ENCODE data around the gene TMEM87A. TPM values are rescaled to one million over a fixed set of nuclear protein-coding genes. Genes with fewer than 3 reads are reported as not detected.
A peak's percentile ranks its signal among the peaks of the same experiment; 100 is the strongest.

Gene TMEM87A
- polyA plus RNA-seq, 6 donors from 2014 or later: 37.5 to 66.8 (median 48.7) TPM

GRCh38 chr15:42185801-42186200 lies 87.4 kb downstream of the TMEM87A start:
- Mint-ChIP-seq H3K9me3 (no peaks in the 10 kb centered on the region), H3K27ac (no peak overlapping the region), H3K27me3 (no peaks in the 10 kb centered on the region), H3K36me3 (peaks cover 31 to 64% of the 10 kb centered on the region in 2 donors), H3K4me1 (peaks cover 0 to 11% (median 7%) of the 10 kb centered on the region in 3 donors), H3K4me3 (no peak overlapping the region)
- DNase-seq (no peak), ATAC-seq (ENCODE audit: low read depth in 2 of 2) (no peak)

DNA sequence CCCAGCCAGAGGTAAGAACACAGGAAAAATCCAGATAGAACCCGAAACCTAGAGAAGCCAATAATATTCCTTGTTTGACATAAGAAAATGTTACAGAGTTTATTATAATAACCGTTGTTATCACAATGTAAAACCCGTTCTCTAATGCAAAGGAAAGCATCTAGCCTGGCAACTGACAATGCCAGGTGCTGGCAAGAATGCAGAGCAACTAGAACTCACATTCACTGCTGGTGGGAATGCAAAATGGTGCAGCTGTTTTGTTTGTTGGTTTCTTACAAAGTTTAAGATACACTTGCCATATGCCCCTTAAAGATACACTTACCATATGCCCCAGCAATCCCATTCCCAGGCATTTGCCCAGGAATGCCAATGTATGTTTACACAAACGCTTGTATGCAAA lies 88.5 kb downstream of the TMEM87A start:
- Mint-ChIP-seq H3K36me3 (peaks cover 24 to 59% of the 10 kb centered on the region in 2 donors), H3K9me3 (no peaks in the 10 kb centered on the region), H3K27me3 (no peaks in the 10 kb centered on the region), H3K27ac (peak overlapping the region in 2 of 6 donors; percentile 83 to 91), H3K4me1 (peaks cover 0 to 11% (median 7%) of the 10 kb centered on the region in 3 donors), H3K4me3 (no peak overlapping the region)
- no peak for ATAC-seq (ENCODE audit: low read depth in 2 of 2)
- no peak for DNase-seq

DNA sequence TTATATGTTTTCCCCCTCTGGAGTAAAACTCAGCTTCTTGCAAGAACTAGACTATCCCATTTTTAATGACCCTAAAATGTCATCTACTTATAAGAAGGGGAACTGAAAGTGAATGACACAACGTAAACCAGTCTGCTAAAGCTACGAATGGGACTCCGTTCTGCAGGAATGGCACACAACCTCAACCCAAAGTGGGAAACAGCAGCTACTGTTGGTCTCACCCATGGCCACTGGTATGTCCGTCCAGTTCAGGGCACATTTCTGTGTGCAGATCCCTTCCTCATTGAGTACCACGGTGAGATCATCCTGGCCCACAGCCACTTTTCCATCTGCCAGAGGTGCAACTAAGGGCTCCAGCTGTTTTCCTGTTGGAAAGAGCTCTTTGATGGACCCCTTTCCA lies 88.9 kb downstream of the TMEM87A start:
- Mint-ChIP-seq H3K36me3 (peaks cover 24 to 58% of the 10 kb centered on the region in 2 donors), H3K27me3 (no peaks in the 10 kb centered on the region), H3K9me3 (no peaks in the 10 kb centered on the region), H3K27ac (peak overlapping the region in 2 of 6 donors; percentile 83 to 91), H3K4me1 (peaks cover 0 to 11% (median 7%) of the 10 kb centered on the region in 3 donors), H3K4me3 (no peak overlapping the region)
- ATAC-seq (ENCODE audit: low read depth in 2 of 2): no peak
- peak; percentile 2 for DNase-seq

DNA sequence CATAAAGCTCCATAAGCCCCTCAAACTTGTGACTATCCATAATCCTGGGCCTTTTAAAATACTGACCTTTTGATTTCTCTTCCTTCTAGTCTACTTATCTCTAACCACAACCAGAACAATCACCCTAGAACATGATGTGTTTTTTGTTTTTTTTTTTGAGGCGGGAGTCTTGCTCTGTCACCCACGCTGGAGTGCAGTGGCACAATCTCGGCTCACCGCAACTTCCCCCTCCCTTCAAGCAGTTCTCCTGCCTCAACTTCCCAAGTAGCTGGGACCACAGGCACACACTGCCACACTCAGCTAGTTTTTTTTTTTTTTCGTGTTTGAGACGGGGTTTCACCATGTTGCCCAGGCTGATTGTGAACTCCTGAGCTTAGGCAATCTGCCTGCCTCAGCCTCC lies 90.3 kb downstream of the TMEM87A start:
- H3K27me3 Mint-ChIP-seq: no peaks in the 10 kb centered on the region
- peak overlapping the region in 1 of 6 donors; percentile 47 for H3K27ac Mint-ChIP-seq

DNA sequence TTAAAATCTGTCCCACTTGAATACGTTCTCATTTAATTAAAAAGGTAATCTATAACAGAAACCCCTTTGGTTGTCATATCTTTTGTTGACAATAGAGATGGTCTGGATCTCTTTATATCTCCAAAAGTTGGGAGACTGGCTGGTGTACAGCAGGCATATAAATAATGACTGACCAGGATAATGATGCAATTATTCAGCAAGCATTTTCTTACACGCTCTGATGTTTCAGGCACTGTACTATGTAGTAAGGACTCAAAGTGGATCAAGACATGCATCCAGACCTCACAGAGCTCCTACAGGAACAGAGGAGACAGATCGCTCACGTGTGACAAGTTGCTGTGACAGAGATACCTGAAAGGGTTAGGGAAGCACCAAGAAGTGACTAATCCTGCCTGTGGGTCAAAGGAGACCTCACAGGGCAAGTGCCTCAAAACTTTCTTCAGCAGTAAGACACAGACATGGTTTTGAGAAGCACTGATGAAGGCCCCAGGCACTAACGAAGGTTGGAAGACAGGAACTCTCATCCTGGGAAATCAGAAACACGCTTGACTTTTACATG lies 90.8 kb downstream of the TMEM87A start:
- Mint-ChIP-seq H3K4me1 (peaks cover 0 to 11% (median 7%) of the 10 kb centered on the region in 3 donors), H3K9me3 (no peaks in the 10 kb centered on the region), H3K36me3 (peaks cover 17 to 56% of the 10 kb centered on the region in 2 donors), H3K27me3 (no peaks in the 10 kb centered on the region), H3K27ac (peak overlapping the region in 1 of 6 donors; percentile 54), H3K4me3 (no peak overlapping the region)
- ATAC-seq (ENCODE audit: low read depth in 2 of 2) (no peak), DNase-seq (no peak)

More for the DNA sequence above, 90.3 kb downstream of the TMEM87A start:
- Mint-ChIP-seq H3K4me3 (no peak overlapping the region), H3K36me3 (peaks cover 21 to 57% of the 10 kb centered on the region in 2 donors), H3K9me3 (no peaks in the 10 kb centered on the region), H3K4me1 (peaks cover 0 to 11% (median 7%) of the 10 kb centered on the region in 3 donors)
- no peak for ATAC-seq (ENCODE audit: low read depth in 2 of 2)
- no peak for DNase-seq

DNA sequence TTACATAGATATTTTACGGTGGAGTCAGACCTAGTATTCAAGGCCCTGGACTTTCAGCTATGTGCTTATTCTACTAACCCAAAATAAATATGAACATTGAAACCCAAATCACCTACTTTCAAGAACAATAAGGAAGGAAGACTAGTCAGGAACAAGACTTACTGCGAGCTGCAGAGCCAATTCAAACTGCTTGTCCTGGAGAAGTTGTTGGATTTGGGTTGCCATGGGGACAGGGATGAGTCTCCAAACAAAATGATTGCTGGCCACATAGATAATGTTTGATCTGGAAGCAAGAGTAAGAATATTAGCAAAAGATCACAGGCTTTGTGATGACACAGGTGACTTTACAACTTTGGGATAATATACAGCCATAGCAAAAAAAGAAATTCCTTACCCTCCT lies 95.2 kb downstream of the TMEM87A start:
- DNase-seq (no peak), ATAC-seq (ENCODE audit: low read depth in 2 of 2) (no peak)
- no peaks in the 10 kb centered on the region for H3K27me3 Mint-ChIP-seq
- H3K4me3 Mint-ChIP-seq: no peak overlapping the region
- H3K9me3 Mint-ChIP-seq: no peaks in the 10 kb centered on the region
- no peak overlapping the region for H3K27ac Mint-ChIP-seq
- H3K4me1 Mint-ChIP-seq: no peaks in the 10 kb centered on the region
- peaks cover 31 to 42% of the 10 kb centered on the region in 2 donors for H3K36me3 Mint-ChIP-seq

- Mint-ChIP-seq H3K4me1 (peaks cover 9 to 12% (median 11%) of the 10 kb centered on the region in 3 donors), H3K36me3 (peaks cover 36 to 43% of the 10 kb centered on the region in 2 donors), H3K27ac (peak overlapping the region in 1 of 6 donors; percentile 18), H3K27me3 (no peaks in the 10 kb centered on the region), H3K4me3 (no peak overlapping the region), H3K9me3 (no peaks in the 10 kb centered on the region)
- DNase-seq: no peak
- no peak for ATAC-seq (ENCODE audit: low read depth in 2 of 2)
These were observed 97.6 kb downstream of the TMEM87A start for GRCh38 chr15:42175671-42176070.

DNA sequence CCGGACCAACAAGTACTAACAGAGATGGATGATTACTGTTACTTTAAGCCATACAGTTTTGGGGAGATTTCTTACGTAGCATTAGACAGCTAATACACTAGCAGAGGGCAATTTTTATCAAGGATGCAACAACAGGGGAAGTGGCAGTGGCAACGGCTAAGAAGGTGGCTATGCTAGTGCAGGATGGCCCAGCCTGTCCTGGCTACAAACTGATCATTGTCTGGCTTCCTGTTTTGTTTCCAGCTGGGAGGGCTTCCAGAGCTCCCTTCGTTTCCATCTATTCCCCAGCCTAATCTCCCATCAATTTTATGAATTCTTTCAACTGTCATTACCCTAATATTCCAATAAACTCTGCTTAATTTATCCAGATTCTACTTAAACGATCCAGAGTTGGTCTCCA lies 100.8 kb downstream of the TMEM87A start:
- DNase-seq (no peak), ATAC-seq (ENCODE audit: low read depth in 2 of 2) (no peak)
- peaks cover 9 to 12% (median 11%) of the 10 kb centered on the region in 3 donors for H3K4me1 Mint-ChIP-seq
- no peaks in the 10 kb centered on the region for H3K27me3 Mint-ChIP-seq
- no peak overlapping the region for H3K4me3 Mint-ChIP-seq
- peak overlapping the region in 4 of 6 donors; percentile 39 to 80 (median 63) for H3K27ac Mint-ChIP-seq
- no peaks in the 10 kb centered on the region for H3K9me3 Mint-ChIP-seq
- H3K36me3 Mint-ChIP-seq: peaks cover 26 to 43% of the 10 kb centered on the region in 2 donors

DNA sequence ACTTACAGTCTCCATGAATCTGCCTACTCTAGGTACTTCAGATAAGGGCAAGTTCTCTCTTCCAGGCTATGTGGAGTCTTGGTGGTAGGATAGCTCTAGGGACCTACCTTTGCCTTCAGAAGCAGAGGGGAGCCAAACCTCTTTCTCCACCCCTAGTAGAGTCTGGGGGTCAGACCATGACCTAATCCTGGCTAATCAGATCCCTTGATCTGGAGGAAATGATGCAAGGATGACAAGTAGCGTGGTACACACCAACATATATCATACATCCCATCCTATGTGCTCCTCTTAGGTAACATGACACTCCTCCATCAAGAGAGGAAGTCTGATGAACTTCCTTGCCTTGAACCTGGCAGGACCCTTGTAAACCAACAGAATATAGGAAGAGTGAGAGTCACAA lies 101.4 kb downstream of the TMEM87A start:
- peaks cover 33 to 43% of the 10 kb centered on the region in 2 donors for H3K36me3 Mint-ChIP-seq
- no peaks in the 10 kb centered on the region for H3K9me3 Mint-ChIP-seq
- ATAC-seq (ENCODE audit: low read depth in 2 of 2) (no peak), DNase-seq (no peak)
- peaks cover 9 to 12% (median 11%) of the 10 kb centered on the region in 3 donors for H3K4me1 Mint-ChIP-seq
- no peaks in the 10 kb centered on the region for H3K27me3 Mint-ChIP-seq
- peak overlapping the region in 5 of 6 donors; percentile 39 to 81 (median 76) for H3K27ac Mint-ChIP-seq
- H3K4me3 Mint-ChIP-seq: peak overlapping the region in 1 of 8 donors; percentile 59

- no peak for DNase-seq
- Mint-ChIP-seq H3K36me3 (peaks cover 33 to 48% of the 10 kb centered on the region in 2 donors), H3K27ac (peak overlapping the region in 2 of 6 donors; percentile 39 to 51), H3K27me3 (no peaks in the 10 kb centered on the region), H3K4me3 (peak overlapping the region in 1 of 8 donors; percentile 6), H3K9me3 (no peaks in the 10 kb centered on the region), H3K4me1 (peaks cover 9 to 12% (median 11%) of the 10 kb centered on the region in 3 donors)
- peak; percentile 25 to 30 for ATAC-seq (ENCODE audit: low read depth in 2 of 2)
These were observed 102.1 kb downstream of the TMEM87A start for GRCh38 chr15:42171122-42171521.

- no peak for ATAC-seq (ENCODE audit: low read depth in 2 of 2)
- Mint-ChIP-seq H3K27ac (peak overlapping the region in 1 of 6 donors; percentile 20), H3K36me3 (peaks cover 16 to 28% of the 10 kb centered on the region in 2 donors), H3K4me3 (no peak overlapping the region), H3K9me3 (no peaks in the 10 kb centered on the region), H3K27me3 (no peaks in the 10 kb centered on the region), H3K4me1 (peaks cover 4 to 5% (median 4%) of the 10 kb centered on the region in 3 donors)
- DNase-seq: no peak
These were observed 106.8 kb downstream of the TMEM87A start for GRCh38 chr15:42166225-42166940.

DNA sequence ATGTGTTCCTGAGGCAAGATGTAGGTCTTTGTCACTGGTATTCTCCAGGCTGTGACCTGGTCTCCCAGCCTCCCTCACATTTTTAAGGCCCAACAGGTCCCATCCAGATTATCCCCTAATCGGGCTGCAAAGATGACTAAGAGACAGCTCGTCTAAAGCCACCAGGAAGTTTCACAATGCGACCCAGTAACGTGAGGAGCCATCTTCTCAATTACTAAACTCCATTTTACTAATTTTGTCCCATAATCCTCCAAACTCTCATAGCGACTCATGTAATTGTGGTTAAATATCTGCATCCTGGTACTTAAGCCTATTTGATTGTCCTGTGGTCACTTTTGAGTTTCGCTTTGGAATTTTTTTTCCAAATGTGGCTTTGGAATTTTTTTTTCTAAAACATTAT lies 108.1 kb downstream of the TMEM87A start:
- Mint-ChIP-seq H3K27me3 (no peaks in the 10 kb centered on the region), H3K4me1 (no peaks in the 10 kb centered on the region), H3K4me3 (no peak overlapping the region), H3K9me3 (no peaks in the 10 kb centered on the region), H3K36me3 (peaks cover 15 to 29% of the 10 kb centered on the region in 2 donors), H3K27ac (no peak overlapping the region)
- ATAC-seq (ENCODE audit: low read depth in 2 of 2): no peak
- no peak for DNase-seq

DNA sequence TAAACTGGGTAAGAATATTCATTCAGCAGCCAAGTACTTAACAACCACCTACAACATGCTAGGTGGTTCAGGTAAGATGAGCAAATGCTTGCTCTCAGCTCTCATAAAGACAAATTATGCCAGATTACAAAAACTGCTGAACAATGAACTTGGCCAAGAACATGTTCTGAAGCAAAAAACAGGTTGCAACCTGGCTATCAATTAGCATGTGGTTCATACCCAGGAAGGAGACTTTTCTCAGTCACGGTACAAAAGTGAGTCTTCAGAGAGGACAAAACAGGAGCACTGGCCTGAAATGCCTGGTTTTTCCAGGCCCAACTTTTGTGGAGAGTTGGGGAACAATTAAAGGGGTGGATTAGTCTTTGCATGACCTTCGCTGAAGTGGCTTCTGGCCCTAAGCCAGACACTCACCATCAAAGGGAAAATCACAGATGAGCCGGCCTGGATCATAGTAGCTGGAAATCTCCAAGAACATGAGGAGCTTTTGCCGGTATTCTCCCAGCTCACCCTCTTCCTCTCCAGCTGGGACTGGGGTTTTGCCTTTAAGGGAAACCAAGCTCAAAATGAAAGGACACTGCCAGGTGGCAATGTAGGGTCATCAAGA lies 109.2 kb downstream of the TMEM87A start:
- Mint-ChIP-seq H3K4me1 (no peaks in the 10 kb centered on the region), H3K4me3 (no peak overlapping the region), H3K27me3 (no peaks in the 10 kb centered on the region), H3K9me3 (no peaks in the 10 kb centered on the region), H3K27ac (no peak overlapping the region), H3K36me3 (peaks cover 19 to 34% of the 10 kb centered on the region in 2 donors)
- DNase-seq (no peak), ATAC-seq (ENCODE audit: low read depth in 2 of 2) (no peak)
